NK-92 (cell line): ENCODE results near the gene SLC37A3.
"Not testable (repeated sequence)": the region's sequence is repeated elsewhere in the genome, so short reads cannot be mapped to it uniquely, and the experiment has no call there.

Experiments used
- DNase-seq: peaks from one replicate; lab custom pipeline; 2025; ENCODE audit not compliant: unreplicated experiment; lab: John Stamatoyannopoulos, UW

The SLC37A3 gene

DNA sequence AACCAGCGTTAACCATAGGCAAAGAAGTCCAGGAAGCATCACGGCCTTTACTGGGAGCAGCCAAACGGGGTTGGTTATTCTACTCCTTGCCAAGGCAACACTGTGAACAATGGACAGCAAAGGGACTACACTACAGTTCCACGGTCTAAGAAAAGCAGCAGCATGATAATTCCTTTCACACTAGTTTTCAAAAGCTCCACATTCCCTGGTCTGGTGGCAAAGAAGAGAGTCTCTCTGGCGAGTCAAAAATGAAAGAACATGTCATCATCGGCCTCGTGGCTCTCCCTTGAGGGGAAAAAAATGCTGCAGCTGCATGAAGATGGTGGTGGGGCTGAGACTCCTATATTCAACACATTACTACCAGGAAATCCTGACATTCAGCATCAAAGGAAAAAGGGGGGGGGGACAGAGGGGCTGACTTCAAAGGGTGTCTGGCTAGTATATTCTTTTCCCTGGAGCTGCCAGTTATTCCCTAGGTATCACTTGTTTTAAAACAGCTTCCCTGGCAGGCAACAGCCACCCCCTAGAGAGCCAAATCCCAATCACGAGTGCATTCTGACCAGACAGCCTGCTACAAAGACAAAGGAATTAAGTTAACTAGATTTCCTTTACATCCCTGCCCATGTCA is 49.1 kb downstream of the SLC37A3 start:
- no peak for DNase-seq

GRCh38 chr7:140348161-140348849 is 50.0 kb downstream of the SLC37A3 start:
- DNase-seq = no peak

DNA sequence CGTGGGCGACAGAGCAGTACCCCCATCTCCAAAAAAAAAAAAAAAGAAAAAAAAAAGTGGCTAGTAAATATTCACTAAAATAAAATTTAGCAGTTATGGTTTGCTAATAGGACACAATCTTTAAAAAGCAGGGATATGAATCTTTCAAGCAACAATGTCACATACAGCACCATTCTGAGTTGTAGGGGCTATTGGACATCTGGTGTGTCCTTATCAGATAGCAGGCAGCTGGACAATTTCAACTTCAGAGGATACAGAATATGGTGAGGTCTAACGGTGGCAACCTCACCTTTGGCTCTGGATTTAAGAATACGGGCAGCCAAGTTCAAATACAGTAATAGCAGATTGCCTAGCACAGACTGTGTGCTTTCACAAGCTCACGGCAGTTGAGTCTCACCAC is 51.1 kb downstream of the SLC37A3 start:
- DNase-seq = no peak

DNA sequence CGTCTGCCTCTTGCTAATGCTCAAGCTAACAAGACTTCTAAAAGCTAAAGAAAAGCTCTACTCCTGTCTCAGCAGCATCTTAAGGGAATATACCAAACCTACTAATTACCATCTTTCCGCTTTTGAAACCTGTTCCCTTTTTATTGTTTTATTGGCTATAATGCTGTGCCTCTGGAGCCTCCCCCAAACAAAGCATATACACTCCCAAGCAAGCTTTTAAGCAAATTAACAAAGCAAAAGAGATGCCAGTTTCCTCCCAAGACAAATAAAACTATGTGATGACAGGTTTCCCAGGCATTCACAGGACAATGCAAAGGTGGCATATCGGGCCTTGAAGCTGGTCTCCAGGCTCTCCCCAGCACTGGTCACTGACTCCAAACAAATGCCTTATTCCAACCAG is 52.9 kb downstream of the SLC37A3 start:
- DNase-seq = no peak

- DNase-seq = no peak
Observed at GRCh38 chr7:140342727-140343514, 55.4 kb downstream of the SLC37A3 start.

- DNase-seq = not testable (repeated sequence)
Observed at GRCh38 chr7:140338959-140339358, 59.4 kb downstream of the SLC37A3 start.

DNA sequence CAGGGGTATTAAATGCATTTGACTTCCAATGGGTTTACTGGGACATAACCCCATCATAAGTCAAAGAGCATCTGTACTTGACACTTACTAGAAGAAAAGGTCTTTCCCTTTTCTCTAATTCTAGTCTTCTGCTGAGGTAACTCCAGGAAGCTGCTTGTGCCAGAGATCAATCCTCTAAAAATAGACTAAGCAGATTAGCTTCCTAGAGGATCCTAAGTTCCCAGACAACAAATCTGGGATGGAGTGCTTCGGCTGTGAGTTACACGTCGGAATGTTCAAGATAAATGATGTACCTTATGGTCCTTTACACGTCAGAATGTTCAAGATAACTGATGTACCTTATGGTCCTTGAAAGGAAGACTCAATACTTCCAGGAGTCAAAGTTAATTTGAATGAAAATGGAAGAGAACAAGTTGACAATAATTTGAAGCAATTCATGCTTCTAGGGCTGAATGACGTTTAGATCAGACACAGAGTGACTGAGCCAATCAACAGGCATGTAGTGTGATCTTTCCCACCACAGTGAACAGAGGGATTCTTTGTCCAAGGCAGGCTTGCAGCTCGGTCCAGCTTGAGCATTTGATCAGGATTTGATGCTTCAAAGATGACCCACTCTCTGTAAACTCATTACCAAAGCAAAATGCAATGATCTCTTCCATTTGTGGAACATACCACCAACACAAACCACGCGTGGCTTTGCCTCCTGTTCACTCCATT is 63.8 kb downstream of the SLC37A3 start:
- DNase-seq = no peak

GRCh38 chr7:140333686-140334085 is 64.6 kb downstream of the SLC37A3 start:
- no peak for DNase-seq

GRCh38 chr7:140333223-140333622 is 65.1 kb downstream of the SLC37A3 start:
- no peak for DNase-seq

DNA sequence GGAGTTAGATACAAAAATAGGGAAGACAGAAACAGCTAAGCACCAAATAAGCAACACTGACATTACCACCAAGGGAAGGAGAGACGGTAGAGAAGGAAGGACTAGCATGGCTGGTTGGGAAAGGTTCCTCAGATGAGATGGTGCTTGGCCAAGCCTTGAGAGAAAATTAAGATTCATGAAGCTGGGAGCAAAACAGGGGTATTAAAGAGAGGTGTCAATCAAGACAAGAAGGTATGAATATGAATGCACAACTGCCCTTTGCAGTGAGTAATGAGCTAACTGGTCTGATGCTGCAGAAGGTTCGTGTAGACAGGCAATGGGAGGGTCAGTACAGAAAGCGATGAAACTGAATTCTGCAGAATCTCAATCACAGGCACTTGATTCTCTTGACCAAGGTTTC is 67.7 kb downstream of the SLC37A3 start:
- DNase-seq = no peak

DNA sequence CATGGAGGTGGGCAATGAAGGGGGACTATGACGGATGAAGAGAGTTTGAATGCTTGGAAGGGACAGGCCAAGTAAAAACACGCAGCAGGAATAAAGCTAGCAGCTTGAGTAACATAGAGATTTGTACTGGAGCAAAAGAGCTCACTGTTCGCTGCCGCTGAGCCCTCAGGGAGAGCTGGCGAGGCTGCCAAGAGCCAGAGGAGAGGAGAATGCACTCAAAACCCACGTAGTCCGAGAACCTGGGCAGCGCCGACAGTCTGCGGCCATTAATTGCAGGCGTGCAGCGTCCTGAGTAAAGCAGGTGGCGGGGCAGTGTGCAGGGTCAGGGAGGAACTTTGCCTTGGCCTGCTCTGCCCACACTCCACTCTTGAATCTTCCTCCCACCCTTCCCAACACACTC is 68.2 kb downstream of the SLC37A3 start:
- DNase-seq = no peak

DNA sequence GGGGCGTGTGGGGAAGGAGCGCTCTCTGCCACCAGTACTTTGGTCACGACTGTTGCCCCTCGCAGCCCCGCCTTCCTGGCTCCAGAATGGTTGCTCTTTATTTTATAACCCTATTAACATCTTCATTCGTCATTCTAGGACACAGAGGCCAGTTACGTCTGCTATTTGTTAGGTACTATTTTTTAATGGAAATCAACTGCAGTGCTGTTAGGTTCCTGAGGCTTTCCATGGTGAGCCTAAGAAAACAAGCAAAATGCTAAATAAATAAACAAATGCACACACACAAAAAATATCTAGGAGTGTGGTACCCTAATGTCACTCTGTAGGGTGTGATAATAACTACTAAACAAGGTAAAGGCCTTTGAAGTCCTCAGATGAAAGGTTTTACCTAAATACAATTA is 71.1 kb downstream of the SLC37A3 start:
- DNase-seq = no peak

DNA sequence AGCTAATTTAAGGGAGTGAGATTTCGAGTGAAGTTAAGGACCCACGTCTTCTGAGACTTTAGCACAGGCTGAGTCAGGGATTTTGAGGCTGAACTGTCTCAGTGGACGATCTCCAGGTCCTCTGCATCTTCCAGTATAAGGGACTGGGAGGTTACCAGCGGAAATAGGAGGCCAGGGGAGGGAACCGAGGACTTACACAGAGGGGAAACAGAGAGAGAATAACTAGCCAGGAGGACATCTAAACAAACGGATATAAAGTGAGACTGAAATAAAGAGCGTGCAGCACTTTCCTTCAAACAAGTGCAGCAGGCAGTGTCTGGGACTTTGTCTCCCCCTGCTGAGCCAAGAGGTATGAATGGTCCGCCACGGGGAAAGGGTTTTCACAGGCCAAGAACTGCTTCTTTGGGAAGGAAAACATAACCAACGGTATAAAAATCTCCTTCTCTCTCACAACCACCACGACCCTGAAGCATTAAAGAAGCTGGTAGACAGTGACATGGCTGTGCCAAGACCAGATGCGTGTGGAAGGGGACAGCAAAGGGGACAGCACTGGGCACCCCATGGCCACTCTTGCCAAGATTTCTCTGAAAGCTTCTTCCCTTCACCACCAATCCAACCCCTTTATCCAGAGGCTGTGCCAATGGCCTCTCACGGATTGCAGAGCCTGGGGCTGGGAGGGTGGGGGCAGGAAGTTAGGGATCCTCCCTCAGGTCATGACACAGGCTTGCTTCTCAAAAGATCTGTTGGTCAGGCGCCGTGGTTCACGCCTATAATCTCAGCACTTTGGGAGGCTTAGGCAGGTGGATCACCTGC is 72.0 kb downstream of the SLC37A3 start:
- DNase-seq = no peak

DNA sequence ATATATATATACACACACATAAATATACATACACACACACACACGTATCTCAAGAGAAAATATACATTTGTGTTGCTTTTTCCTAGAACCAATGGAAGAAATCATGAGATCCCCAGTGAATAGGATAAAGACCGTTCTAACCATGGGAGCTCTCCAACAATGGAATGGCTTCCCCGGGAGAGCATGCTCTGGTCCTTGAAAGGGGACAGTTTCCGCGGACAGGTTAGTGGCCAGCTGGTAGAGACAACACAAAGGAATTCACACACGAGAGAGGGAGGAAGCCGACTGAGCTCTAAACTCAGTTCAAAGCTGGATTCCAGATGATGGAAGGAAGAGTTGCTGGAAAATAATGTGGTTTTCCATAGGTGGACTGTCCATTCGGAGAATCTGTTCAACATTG is 72.7 kb downstream of the SLC37A3 start:
- no peak for DNase-seq

GRCh38 chr7:140324714-140325113 is 73.6 kb downstream of the SLC37A3 start:
- no peak for DNase-seq

- DNase-seq = no peak
Observed at GRCh38 chr7:140322759-140323158, 75.6 kb downstream of the SLC37A3 start.

- DNase-seq = not testable (repeated sequence)
Observed at GRCh38 chr7:140320078-140320477, 78.3 kb downstream of the SLC37A3 start.

GRCh38 chr7:140317999-140318398 is 80.3 kb downstream of the SLC37A3 start:
- no peak for DNase-seq

- no peak for DNase-seq
Observed at GRCh38 chr7:140317597-140317996, 80.7 kb downstream of the SLC37A3 start.

GRCh38 chr7:140316165-140316661 is 82.1 kb downstream of the SLC37A3 start:
- no peak for DNase-seq
